ENCODE results near the gene FAM53B.

Gene FAM53B

GRCh38 chr10:124675824-124676223, 68.4 kb downstream of the FAM53B start:
- no peaks in the 10 kb centered on the region for H3K79me2 ChIP-seq (ENCODE audit: control insufficient read depth, insufficient read depth, low read length, poor library complexity)
- no peak overlapping the region for H2BK5ac ChIP-seq (ENCODE audit: low read depth, low read length, poor library complexity)
- no peak for DNase-seq
- H3K14ac ChIP-seq (ENCODE audit: low read length) = no peak overlapping the region
- H3K9me3 ChIP-seq (ENCODE audit: insufficient read depth, low read depth, low read length) = no peaks in the 10 kb centered on the region
- H2AFZ ChIP-seq (ENCODE audit: insufficient read depth, low read length, poor library complexity) = no peak overlapping the region
- WGBS (ENCODE audit: extremely low coverage, insufficient coverage, insufficient read length) = no CpG with 5 or more reads among the region's 4 CpGs
- H3K27me3 ChIP-seq (ENCODE audit: insufficient read depth, low read length) = no peaks in the 10 kb centered on the region
- no peak overlapping the region for H3K4me3 ChIP-seq (ENCODE audit: low read depth, low read length)
- H3K18ac ChIP-seq (ENCODE audit: low read length) = no peak overlapping the region
- H3K4me2 ChIP-seq (ENCODE audit: low read length) = no peak overlapping the region
- H3K4me1 ChIP-seq (ENCODE audit: control insufficient read depth in 1 of 2, insufficient read depth in 2 of 2, low read length in 2 of 2) = peaks cover 11 to 25% of the 10 kb centered on the region in 2 experiments
- no peak overlapping the region for H3K27ac ChIP-seq (ENCODE audit: low read depth, low read length)
- H3K23ac ChIP-seq (ENCODE audit: low read length) = no peak overlapping the region
- no peak overlapping the region for H3K4ac ChIP-seq (ENCODE audit: low read depth, low read length)
- no peak overlapping the region for H2BK120ac ChIP-seq (ENCODE audit: insufficient read depth, low read length, poor library complexity)
- H4K8ac ChIP-seq (ENCODE audit: low read depth, low read length) = no peak overlapping the region
- no peak overlapping the region for H3K9ac ChIP-seq (ENCODE audit: low read length)
- H4K91ac ChIP-seq (ENCODE audit: low read depth, low read length) = no peak overlapping the region
- peaks cover 3 to 9% of the 10 kb centered on the region in 2 experiments for H3K36me3 ChIP-seq (ENCODE audit: control insufficient read depth in 1 of 2, insufficient read depth in 2 of 2, low read length in 2 of 2)
- H4K12ac ChIP-seq (ENCODE audit: low read depth, low read length) = no peak overlapping the region
- H2AK5ac ChIP-seq (ENCODE audit: low read length) = no peak overlapping the region
- H2BK12ac ChIP-seq (ENCODE audit: low read length) = no peak overlapping the region
- H3K79me1 ChIP-seq (ENCODE audit: low read length) = no peaks in the 10 kb centered on the region

- peaks cover 11 to 30% of the 10 kb centered on the region in 2 experiments for H3K4me1 ChIP-seq (ENCODE audit: control insufficient read depth in 1 of 2, insufficient read depth in 2 of 2, low read length in 2 of 2)
- H2BK120ac ChIP-seq (ENCODE audit: insufficient read depth, low read length, poor library complexity) = no peak overlapping the region
- H3K4me3 ChIP-seq (ENCODE audit: low read depth, low read length) = no peak overlapping the region
- no peak overlapping the region for H2AK5ac ChIP-seq (ENCODE audit: low read length)
- H4K8ac ChIP-seq (ENCODE audit: low read depth, low read length) = no peak overlapping the region
- H3K79me1 ChIP-seq (ENCODE audit: low read length) = no peaks in the 10 kb centered on the region
- no peaks in the 10 kb centered on the region for H3K27me3 ChIP-seq (ENCODE audit: insufficient read depth, low read length)
- H3K9ac ChIP-seq (ENCODE audit: low read length) = no peak overlapping the region
- no peak overlapping the region for H3K14ac ChIP-seq (ENCODE audit: low read length)
- no peak overlapping the region for H2BK5ac ChIP-seq (ENCODE audit: low read depth, low read length, poor library complexity)
- no peak overlapping the region for H2AFZ ChIP-seq (ENCODE audit: insufficient read depth, low read length, poor library complexity)
- no peak overlapping the region for H4K91ac ChIP-seq (ENCODE audit: low read depth, low read length)
- DNase-seq = no peak
- H3K23ac ChIP-seq (ENCODE audit: low read length) = no peak overlapping the region
- WGBS (ENCODE audit: extremely low coverage, insufficient coverage, insufficient read length) = no CpG with 5 or more reads among the region's 6 CpGs
- H3K4ac ChIP-seq (ENCODE audit: low read depth, low read length) = no peak overlapping the region
- H3K9me3 ChIP-seq (ENCODE audit: insufficient read depth, low read depth, low read length) = no peaks in the 10 kb centered on the region
- no peak overlapping the region for H3K27ac ChIP-seq (ENCODE audit: low read depth, low read length)
- H4K12ac ChIP-seq (ENCODE audit: low read depth, low read length) = no peak overlapping the region
- no peak overlapping the region for H3K4me2 ChIP-seq (ENCODE audit: low read length)
- H3K36me3 ChIP-seq (ENCODE audit: control insufficient read depth in 1 of 2, insufficient read depth in 2 of 2, low read length in 2 of 2) = peaks cover 3 to 4% of the 10 kb centered on the region in 2 experiments
- no peak overlapping the region for H2BK12ac ChIP-seq (ENCODE audit: low read length)
- no peaks in the 10 kb centered on the region for H3K79me2 ChIP-seq (ENCODE audit: control insufficient read depth, insufficient read depth, low read length, poor library complexity)
- no peak overlapping the region for H3K18ac ChIP-seq (ENCODE audit: low read length)
These were observed 68.9 kb downstream of the FAM53B start for GRCh38 chr10:124675261-124675660.

GRCh38 chr10:124674768-124675222, 69.4 kb downstream of the FAM53B start:
- no peak overlapping the region for H3K23ac ChIP-seq (ENCODE audit: low read length)
- WGBS (ENCODE audit: extremely low coverage, insufficient coverage, insufficient read length) = no CpG with 5 or more reads among the region's 9 CpGs
- no peak overlapping the region for H3K9ac ChIP-seq (ENCODE audit: low read length)
- no peak overlapping the region for H3K4ac ChIP-seq (ENCODE audit: low read depth, low read length)
- no peak overlapping the region for H4K12ac ChIP-seq (ENCODE audit: low read depth, low read length)
- H3K14ac ChIP-seq (ENCODE audit: low read length) = no peak overlapping the region
- H2AK5ac ChIP-seq (ENCODE audit: low read length) = no peak overlapping the region
- no peak overlapping the region for H2BK12ac ChIP-seq (ENCODE audit: low read length)
- H2AFZ ChIP-seq (ENCODE audit: insufficient read depth, low read length, poor library complexity) = no peak overlapping the region
- peaks cover 11 to 32% of the 10 kb centered on the region in 2 experiments for H3K4me1 ChIP-seq (ENCODE audit: control insufficient read depth in 1 of 2, insufficient read depth in 2 of 2, low read length in 2 of 2)
- no peak overlapping the region for H4K91ac ChIP-seq (ENCODE audit: low read depth, low read length)
- H3K79me1 ChIP-seq (ENCODE audit: low read length) = no peaks in the 10 kb centered on the region
- H4K8ac ChIP-seq (ENCODE audit: low read depth, low read length) = no peak overlapping the region
- H3K4me2 ChIP-seq (ENCODE audit: low read length) = no peak overlapping the region
- H2BK120ac ChIP-seq (ENCODE audit: insufficient read depth, low read length, poor library complexity) = no peak overlapping the region
- no peak overlapping the region for H3K27ac ChIP-seq (ENCODE audit: low read depth, low read length)
- H3K4me3 ChIP-seq (ENCODE audit: low read depth, low read length) = no peak overlapping the region
- H3K9me3 ChIP-seq (ENCODE audit: insufficient read depth, low read depth, low read length) = no peaks in the 10 kb centered on the region
- H3K36me3 ChIP-seq (ENCODE audit: control insufficient read depth in 1 of 2, insufficient read depth in 2 of 2, low read length in 2 of 2) = peaks cover 3 to 4% of the 10 kb centered on the region in 2 experiments
- DNase-seq = no peak
- no peaks in the 10 kb centered on the region for H3K27me3 ChIP-seq (ENCODE audit: insufficient read depth, low read length)
- no peak overlapping the region for H3K18ac ChIP-seq (ENCODE audit: low read length)
- no peak overlapping the region for H2BK5ac ChIP-seq (ENCODE audit: low read depth, low read length, poor library complexity)
- no peaks in the 10 kb centered on the region for H3K79me2 ChIP-seq (ENCODE audit: control insufficient read depth, insufficient read depth, low read length, poor library complexity)

GRCh38 chr10:124672181-124672638, 72.0 kb downstream of the FAM53B start:
- Histone ChIP-seq H3K4me2 (ENCODE audit: low read length) (no peak overlapping the region), H3K79me2 (ENCODE audit: control insufficient read depth, insufficient read depth, low read length, poor library complexity) (peaks cover 3% of the 10 kb centered on the region), H3K23ac (ENCODE audit: low read length) (no peak overlapping the region), H3K4me1 (ENCODE audit: control insufficient read depth in 1 of 2, insufficient read depth in 2 of 2, low read length in 2 of 2) (peaks cover 6 to 28% of the 10 kb centered on the region in 2 experiments), H2BK120ac (ENCODE audit: insufficient read depth, low read length, poor library complexity) (no peak overlapping the region), H3K18ac (ENCODE audit: low read length) (no peak overlapping the region), H3K4me3 (ENCODE audit: low read depth, low read length) (no peak overlapping the region), H2AK5ac (ENCODE audit: low read length) (no peak overlapping the region), H2AFZ (ENCODE audit: insufficient read depth, low read length, poor library complexity) (no peak overlapping the region), H3K79me1 (ENCODE audit: low read length) (no peaks in the 10 kb centered on the region), H3K9ac (ENCODE audit: low read length) (no peak overlapping the region), H4K8ac (ENCODE audit: low read depth, low read length) (no peak overlapping the region), H4K12ac (ENCODE audit: low read depth, low read length) (no peak overlapping the region), H3K36me3 (ENCODE audit: control insufficient read depth in 1 of 2, insufficient read depth in 2 of 2, low read length in 2 of 2) (peaks cover 3 to 4% of the 10 kb centered on the region in 2 experiments), H3K14ac (ENCODE audit: low read length) (no peak overlapping the region), H2BK12ac (ENCODE audit: low read length) (no peak overlapping the region), H3K4ac (ENCODE audit: low read depth, low read length) (no peak overlapping the region), H2BK5ac (ENCODE audit: low read depth, low read length, poor library complexity) (no peak overlapping the region), H4K91ac (ENCODE audit: low read depth, low read length) (no peak overlapping the region), H3K27ac (ENCODE audit: low read depth, low read length) (no peak overlapping the region), H3K27me3 (ENCODE audit: insufficient read depth, low read length) (no peaks in the 10 kb centered on the region), H3K9me3 (ENCODE audit: insufficient read depth, low read depth, low read length) (no peaks in the 10 kb centered on the region)
- peak in 1 of 2 donors; percentile 18 for DNase-seq
- no CpG with 5 or more reads among the region's 16 CpGs for WGBS (ENCODE audit: extremely low coverage, insufficient coverage, insufficient read length)
